DOHH2 (cell line): ENCODE results near the gene CACNA1B.

Experiments used
- EZH2phosphoT487 ChIP-seq: fragments of 200-600 bp; sonication (generic); IDR thresholded peaks from 2 replicates; pipeline ENCODE4 v1.6.1; 2017; ENCODE audit warnings: borderline replicate concordance, mild to moderate bottlenecking, antibody characterized with exemption, low read length, moderate library complexity, mixed read lengths
- TF ChIP-seq, protein P1 (sequence below): fragments of 200-600 bp; sonication (generic); IDR thresholded peaks from one replicate; pipeline ENCODE4 v1.5.1; 2014; ENCODE audit warnings: antibody characterized with exemption, mild to moderate bottlenecking, low read depth, low read length; ENCODE audit not compliant: poor library complexity, severe bottlenecking

DNA sequence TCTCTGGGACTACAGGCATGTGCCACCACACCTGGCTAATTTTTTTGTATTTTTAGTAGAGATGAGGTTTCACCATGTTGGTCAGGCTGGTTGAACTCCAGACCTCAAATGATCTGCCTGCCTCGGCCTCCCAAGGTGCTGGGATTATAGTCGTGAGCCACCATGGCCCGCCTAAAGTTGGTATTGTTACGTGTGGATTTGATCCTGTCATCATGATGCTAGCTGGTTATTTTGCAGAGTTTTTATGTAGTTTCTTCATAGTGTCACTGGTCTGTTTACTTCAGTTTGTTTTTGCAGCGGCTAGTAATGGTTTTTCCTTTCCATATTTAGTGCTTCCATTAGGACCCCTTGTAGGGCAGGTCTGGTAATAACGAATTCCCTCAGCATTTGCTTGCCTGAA, 85.9 kb downstream of the CACNA1B start:
- no peak for TF ChIP-seq EZH2phosphoT487
- TF ChIP-seq, protein P1, sequence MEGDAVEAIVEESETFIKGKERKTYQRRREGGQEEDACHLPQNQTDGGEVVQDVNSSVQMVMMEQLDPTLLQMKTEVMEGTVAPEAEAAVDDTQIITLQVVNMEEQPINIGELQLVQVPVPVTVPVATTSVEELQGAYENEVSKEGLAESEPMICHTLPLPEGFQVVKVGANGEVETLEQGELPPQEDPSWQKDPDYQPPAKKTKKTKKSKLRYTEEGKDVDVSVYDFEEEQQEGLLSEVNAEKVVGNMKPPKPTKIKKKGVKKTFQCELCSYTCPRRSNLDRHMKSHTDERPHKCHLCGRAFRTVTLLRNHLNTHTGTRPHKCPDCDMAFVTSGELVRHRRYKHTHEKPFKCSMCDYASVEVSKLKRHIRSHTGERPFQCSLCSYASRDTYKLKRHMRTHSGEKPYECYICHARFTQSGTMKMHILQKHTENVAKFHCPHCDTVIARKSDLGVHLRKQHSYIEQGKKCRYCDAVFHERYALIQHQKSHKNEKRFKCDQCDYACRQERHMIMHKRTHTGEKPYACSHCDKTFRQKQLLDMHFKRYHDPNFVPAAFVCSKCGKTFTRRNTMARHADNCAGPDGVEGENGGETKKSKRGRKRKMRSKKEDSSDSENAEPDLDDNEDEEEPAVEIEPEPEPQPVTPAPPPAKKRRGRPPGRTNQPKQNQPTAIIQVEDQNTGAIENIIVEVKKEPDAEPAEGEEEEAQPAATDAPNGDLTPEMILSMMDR: no peak
